Activated CD8-positive, alpha-beta memory T cell treated with anti-CD3 and anti-CD28 coated beads, Interleukin-2, amount 50 U/mL, for 4 hours (primary cell): Measurements from ENCODE around the gene RYR3.
"Not testable (repeated sequence)": the region's sequence is repeated elsewhere in the genome, so short reads cannot be mapped to it uniquely, and the experiment has no call there.

Source experiments
- DNase-seq: peaks from one replicate; pipeline ENCODE4 v3.0.0-alpha.2; 2020

The RYR3 gene

DNA sequence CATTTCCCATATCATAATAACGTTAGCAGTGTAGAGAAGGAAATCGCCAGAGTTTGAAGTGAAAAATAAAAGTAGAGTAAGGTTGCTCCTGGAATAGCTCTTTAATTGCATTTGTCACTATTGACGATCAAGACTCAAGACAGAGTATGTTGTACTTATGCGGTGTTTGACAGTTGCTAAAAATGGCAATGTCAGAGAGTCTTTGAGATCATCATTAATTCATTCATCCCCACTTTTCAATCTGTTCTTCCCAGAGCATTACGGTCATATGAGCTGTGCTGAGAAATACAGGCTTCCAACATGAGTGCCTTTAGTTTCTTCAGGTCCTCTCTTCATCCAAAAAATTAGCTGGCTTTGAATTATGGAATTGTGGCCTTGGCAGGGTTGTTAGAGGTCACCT, 483.7 kb downstream of the RYR3 start:
- DNase-seq, result no peak

DNA sequence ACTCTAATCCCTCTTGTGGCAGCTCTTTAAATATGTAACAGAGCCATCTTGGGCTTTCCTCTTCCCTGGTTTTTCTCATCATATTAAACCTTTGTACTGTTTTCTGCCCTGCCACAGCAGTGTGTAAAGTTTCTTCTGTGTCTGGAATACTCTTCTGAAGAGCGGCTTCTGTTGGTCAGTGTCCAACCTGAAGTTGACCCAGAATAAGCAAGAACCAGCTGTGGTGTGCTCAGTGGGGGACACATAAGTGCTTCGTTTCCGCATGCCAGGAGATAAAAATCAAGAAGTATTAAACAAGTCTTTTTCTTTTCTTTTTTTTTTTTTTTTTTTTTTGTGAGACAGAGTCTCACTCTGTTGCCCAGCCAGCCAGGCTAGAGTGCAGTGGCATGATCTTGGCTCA, 484.3 kb downstream of the RYR3 start:
- no peak for DNase-seq

GRCh38 chr15:33797651-33798050, 486.9 kb downstream of the RYR3 start:
- no peak for DNase-seq

DNA sequence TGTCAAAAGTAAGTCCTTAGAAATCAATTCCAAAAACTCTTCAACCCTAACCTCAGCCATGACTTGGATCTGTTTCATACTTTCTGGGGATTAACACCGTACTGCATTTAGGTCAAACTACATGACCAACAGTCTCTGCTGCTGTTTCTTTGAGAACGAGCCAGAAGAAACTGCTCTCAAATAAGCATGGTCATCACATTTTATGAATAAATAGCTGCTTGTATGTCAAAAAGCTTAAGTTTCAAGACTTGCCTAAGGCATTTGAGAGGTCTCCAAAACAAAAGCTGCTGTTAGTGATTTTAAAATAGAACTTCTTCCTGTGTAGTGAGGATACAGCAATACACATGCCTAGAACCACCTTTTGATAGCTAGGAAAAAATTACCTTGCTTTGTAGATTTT, 491.2 kb downstream of the RYR3 start:
- no peak for DNase-seq

DNA sequence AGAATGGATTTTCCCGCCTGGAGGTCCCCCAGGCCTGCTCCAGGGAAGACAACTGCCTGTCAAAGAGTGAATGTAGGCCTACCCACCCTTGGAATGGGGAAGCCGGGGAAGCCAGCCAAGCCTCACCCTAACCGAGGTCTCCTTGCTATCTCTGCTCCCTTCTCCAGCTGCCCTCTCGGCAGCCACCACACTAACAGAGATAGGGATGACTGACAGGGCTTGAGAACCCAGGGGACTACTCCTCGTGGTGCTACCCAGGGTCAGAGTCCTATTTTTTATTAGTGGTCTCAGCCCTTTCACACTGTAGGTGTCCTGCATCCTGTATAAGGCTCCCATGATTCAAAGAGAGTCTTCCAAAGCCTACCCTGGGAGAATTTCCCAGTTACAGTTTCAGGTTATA, 496.9 kb downstream of the RYR3 start:
- DNase-seq, result no peak

DNA sequence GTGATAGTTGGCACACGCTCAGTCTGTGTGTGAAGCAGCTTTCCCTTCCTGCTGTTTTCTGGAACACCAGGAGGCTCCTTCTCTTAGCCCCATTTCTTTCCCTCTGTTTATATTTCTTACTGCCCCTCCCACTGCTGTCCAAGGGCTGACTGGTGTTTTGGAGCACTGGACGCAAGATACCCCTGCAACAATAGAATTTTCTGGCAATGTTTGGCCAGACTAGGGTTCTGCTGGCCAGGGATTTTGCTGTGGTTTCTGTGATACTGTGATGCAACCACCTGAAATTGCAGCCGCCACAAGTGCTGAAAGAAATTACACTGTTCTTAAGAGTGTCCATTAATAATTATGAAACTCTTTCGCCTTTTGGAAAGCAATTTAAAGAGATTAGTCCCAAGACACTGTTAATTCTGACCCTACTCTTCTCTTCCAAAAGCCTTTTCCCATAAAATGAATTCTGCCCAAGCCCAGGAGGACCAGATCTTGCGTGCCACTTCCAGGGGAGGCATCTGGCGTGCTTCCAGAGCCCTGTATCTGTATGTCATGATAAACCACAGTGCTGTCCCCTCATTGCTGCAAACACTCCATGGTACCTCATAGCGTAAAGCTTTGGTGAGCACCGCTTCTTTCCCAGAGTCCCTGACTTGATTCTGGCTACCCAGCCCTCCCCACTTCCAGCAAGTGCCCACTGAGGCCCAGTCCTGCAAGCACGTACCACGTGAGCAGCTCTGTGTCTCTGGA, 498.1 kb downstream of the RYR3 start:
- no peak for DNase-seq

- DNase-seq, result no peak
Measured at GRCh38 chr15:33810073-33810595, 499.4 kb downstream of the RYR3 start.

GRCh38 chr15:33810806-33811205, 500.0 kb downstream of the RYR3 start:
- DNase-seq, result no peak

DNA sequence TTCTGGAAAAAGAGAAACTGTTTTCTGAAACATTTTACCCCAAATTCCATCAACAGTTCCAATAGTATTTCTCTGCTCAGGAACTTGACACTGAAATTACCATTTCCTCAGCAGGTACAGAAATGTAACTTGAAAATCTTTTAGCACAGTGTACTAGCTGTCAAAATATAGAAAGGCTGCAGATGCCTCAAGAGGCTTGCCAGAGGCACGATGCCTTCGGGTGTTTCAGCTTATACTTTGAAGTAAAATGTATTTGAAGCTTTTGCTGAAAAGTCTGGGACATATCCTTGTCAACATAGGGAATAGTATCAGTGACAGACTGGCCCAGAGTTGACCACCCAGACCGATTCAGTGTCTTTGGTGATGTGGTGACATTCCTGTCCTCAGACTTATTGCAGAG, 503.1 kb downstream of the RYR3 start:
- DNase-seq, result no peak

GRCh38 chr15:33819499-33819898, 508.7 kb downstream of the RYR3 start:
- DNase-seq, result not testable (repeated sequence)

DNA sequence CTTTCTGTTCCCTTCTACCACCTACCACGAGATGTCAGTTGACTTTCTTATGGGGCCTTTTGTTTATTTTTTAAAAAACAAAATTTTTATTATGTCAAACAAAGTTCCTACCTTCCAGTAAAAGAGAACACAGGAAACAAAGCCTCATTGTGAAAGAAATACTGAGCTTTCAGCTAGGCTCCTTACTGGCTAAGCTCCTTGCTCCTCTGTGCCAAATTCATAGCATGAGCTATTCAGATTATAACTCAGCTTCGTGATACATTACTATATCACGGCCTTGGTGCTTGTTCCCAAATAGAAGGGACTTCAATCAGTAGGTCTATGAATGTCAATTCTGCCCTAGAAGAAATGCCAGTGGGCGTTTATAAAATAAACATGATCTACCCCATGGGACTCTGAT, 511.7 kb downstream of the RYR3 start:
- DNase-seq, result no peak

DNA sequence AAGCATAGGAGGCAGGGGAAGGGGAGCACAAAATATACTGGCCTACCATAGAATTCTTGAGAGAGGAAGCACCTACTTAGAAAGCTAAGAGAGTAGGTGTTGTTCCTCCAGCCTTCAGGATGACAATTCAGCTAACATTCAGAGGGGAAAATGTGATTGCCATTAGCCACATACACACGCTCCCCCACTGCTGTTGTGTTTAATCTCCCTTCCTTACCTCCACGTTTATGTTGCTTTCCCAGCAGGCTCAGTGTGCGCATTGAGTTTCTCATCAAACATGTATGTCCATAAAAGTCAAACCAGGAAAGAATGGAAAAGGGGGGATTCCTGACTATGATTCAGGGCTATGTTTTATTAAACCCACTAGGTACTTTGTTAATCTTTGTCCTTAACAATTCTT, 512.4 kb downstream of the RYR3 start:
- DNase-seq, result no peak

- no peak for DNase-seq
Measured at GRCh38 chr15:33825453-33825852, 514.7 kb downstream of the RYR3 start.

DNA sequence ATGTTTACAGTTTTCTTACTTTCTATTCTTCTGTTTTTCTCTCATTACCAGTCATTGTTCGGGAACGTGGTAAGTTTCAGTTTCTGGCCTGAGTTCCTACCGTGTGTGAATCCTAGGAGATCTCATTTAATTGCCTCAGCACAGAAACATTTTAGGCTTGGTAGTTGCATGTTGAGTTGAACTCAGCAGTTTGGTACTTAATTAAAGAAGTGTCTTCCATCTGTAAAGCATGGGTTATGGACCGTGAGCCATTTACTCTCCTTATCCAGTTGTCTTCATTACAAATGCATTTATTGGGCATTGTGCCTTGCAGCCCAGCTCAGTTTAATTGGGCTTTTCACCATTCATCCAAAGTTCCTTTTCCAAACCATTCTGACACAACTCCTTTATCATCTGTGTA, 515.4 kb downstream of the RYR3 start:
- no peak for DNase-seq

GRCh38 chr15:33830351-33830750, 519.6 kb downstream of the RYR3 start:
- no peak for DNase-seq

DNA sequence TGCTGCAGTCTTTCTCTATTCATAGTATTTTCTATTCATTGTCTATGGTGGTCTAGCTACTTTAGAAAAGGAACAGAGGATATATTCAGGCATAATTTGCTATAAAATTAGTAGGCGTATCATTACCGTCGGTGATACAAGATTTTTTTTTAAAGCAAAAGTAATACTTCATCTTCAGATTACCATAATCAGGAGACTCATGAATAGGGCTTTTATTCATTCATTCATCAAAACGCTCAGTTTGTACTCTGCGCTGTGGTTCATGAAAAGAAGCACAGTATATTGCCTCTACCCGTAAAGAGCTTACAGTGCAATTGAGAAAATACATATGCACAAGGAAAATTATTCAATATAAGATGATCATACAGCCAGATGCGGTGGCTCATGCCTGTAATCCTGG, 520.9 kb downstream of the RYR3 start:
- DNase-seq, result no peak

DNA sequence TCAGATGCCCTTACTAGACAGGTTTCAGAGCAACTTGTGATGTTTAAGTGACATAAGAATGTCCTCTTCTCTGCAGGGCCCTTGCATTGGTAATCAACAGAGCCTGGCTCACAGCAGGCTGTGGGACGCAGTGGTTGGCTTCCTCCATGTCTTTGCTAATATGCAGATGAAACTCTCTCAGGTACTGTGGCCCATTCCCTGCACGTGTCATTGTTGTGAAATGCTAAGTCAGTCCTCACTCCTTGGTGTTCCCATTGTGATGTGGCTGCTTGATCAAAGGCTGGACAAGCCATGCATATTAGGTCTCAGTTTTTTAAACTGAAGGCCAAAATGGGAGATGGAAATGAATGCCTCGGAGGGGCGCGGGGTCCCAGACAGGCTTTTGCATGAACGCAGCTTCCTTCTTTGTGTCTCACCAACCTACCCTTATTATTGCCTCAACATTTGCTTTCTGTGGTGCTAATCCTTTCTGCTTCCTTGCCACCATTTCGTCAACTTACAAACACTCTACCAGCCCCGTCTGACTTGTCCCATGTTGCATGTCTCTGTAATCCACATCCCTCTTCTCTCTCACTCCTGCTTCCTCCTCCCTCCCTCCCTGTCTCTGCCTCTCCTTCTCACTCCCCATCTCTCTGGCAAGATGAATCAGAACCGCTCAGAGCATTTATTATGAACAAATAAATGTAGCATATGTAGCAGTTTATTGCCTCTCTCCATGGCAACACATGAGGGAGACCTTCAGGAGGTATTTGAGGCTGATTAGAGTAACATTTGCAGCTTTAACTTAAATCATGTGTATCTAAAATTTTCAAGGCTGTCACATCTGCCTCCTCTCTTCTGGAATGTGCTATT, 524.4 kb downstream of the RYR3 start:
- no peak for DNase-seq

GRCh38 chr15:33837294-33837693, 526.5 kb downstream of the RYR3 start:
- no peak for DNase-seq

DNA sequence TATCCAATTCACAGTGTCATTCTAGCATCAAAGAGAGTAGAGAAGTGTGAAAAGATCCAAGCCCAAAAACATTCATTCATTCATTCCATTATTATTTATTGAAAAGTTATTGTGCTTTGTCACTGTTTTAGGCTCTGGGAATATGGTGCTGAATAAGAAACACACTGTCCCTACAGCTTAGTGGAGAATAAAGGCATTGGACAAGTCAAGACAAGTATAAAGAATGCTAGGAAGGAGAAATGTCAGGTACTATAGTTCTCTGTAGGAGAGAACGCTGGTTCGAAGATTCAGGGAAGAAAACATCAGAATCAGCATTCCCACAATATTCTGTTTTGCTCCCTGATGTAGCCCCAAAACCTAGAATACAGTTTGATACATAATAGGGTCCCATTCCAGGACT, 528.8 kb downstream of the RYR3 start:
- DNase-seq, result no peak

DNA sequence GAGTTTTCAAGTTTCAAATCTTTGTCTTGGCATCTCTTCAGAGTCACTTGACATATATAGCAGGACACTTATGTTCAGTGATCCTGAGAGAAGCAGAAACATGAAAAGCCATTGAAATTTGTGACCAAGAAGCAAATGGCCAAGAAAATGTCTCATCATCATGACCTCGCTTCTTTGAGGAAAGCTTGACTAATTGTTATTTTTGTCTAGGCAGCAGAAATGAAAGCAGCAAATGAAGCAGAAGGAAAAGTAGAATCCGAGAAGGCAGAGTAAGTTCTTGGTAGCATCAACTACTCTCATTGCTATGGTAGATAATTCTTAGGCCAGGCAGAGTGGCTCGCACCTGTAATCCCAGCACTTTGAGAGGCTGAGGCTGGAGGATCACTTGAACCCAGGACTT, 529.8 kb downstream of the RYR3 start:
- no peak for DNase-seq

- DNase-seq, result no peak
Measured at GRCh38 chr15:33844186-33844585, 533.4 kb downstream of the RYR3 start.

DNA sequence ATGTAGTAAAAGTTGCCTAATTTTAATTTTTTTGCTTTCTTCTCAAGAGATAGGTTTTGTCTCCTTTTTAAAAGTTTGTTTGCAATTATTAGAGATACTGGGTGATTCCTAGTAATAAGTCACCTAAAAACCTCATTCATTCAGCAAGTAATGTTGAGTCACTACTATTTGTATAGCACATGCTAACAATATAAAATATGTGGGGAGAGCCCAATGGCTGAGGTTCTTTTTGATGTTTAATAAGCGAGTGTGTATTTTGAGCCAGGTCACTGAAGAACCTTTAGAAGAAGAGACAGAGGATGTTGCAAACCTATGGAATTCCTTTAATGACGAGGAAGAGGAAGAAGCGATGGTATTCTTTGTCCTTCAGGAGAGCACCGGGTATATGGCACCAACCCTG, 533.8 kb downstream of the RYR3 start:
- no peak for DNase-seq

DNA sequence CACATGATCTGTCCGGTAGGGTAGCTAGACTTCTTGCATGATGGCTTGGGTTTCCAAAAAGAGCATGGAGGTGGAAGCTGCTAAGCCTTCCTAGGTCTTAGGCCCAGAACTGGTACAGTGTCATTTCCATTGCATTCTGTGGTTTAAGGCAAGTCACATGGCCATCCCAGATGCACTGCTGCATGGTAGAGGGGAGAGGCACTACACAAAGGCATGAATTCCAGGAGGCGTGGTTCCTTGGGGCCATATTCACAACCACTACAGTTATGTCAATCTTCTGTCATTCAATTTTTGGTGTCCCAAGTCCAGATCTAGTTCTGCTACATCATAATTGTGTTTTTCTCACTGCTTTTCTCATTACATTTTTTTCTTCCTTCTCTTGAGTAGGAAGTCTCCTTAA, 535.4 kb downstream of the RYR3 start:
- DNase-seq, result no peak

DNA sequence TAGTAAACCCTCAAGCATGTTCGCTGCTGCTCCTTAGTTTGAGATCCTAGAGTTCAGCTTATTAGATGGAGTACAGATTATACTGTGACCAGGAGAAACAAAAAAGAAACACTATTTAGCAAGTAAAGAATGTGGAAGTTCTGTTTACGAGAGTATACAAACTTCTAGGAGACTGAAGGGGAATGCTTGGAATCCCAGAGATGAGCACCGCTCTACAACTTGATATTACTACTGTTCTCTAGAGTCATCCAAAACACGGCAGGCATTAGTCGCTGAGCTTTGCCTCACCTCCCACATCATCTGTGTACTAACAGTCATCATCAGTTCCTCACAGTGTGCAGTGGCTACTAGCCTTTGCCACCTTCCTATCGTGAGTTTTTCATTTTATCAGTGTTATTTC, 536.1 kb downstream of the RYR3 start:
- DNase-seq, result no peak
